ENCODE data around the gene FOXN1.

Gene FOXN1

DNA sequence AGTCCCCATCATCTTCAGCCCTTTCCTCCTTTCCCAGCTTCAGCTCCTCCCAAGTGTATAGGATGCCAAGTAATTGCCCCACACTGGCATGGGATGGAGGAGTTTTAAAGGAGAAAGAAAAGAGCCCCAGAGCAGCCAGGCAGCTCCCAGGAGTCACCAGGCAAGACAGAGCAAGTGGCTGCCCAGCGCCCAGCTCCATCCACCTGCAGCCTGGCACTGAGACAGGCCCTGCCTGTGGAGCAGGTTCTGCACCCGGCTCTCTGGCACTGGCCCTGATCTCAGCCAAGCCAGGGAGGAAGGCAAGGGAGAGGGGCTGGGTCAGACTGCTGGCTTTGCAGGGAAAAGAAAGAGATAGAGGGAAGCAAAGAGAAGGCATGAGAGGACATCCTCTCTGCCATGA, 21.7 kb downstream of the FOXN1 start:
- no peak for DNase-seq

DNA sequence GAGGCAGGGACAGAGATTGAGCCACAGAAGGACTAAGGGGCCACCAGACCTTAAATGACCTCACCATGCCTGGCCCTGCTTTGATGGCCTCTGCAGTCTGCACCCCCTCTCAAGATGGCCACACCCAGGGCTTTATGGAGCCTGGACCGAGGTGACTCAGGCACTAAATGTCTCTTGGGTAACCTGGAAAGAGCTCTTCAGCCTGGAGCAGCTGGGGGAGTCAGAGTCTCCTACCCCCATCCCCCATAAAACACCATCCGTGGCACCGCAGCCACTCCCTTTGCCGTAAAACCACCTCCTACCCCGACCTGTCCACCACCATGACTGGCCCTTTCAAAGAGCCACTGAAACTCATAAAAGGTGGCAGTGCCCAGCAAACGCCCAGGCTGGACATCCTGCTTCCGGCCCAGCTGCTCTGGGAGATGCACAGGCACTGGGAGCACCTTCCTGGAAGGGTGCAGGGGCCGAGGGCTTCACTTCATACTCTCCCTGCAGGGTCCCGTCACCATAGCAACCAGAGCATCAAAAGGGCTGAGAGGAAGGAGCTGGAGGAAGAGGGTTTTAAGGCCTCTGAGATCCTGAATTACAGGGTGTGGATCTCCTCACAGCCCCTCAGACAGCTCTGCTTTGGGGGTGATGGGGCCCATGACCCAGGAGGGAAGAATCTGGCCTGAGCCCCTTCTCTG, 22.3 kb downstream of the FOXN1 start:
- no peak for DNase-seq

DNA sequence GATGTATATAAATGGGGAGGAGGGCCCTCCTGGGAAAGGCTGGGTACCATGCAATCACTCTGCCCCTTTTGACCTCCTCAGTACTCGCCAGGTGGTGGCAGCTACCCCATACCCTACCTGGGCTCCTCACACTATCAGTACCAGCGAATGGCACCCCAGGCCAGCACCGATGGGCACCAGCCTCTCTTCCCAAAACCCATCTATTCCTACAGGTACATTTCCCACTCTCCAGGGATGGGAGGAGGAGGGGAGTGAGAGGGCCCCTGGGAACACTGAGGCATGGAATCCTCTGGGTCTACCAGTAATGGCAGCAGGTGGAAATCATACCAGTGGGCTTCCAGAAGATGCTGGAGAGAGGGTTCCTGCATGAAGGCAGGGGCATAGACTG, 22.9 kb downstream of the FOXN1 start:
- DNase-seq: no peak

DNA sequence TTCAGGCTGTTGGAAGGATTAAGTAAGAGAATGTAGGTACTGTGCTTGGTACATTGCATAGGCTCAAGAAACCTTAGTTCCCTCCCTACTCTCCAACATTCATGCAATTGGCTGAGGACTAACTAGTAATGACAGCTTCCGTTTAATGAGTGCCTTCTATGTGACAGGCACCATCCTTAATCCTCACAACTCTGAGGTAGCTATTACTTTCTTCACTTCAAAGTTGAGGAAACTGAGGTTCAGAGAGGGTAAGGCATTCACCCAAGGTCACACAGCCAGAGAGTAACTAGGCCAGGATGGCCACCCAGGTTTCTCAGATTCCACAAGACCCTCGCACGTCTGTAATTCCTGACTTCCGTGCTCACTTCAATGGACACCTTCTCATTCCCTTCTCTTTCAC, 24.1 kb downstream of the FOXN1 start:
- DNase-seq: no peak

DNA sequence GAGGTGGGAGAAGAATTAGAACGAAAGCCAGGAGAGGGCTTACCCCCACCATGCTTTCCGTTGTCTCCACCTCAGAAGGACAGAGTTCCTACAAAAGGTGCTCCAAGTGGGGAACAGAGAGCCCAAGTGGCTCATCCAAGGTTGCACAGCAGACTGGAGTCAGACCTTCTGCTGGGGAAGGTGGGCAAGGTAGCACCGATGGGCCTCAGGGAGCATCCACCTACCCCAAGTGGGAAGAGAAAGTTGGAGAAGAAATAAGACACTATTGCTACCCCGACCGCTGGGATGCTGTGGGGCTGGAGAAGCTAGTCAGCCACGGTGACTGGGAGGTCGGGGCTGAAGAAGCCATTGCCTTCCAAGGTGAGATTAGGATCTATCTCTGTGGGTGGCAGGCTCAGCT, 24.8 kb downstream of the FOXN1 start:
- DNase-seq: no peak

DNA sequence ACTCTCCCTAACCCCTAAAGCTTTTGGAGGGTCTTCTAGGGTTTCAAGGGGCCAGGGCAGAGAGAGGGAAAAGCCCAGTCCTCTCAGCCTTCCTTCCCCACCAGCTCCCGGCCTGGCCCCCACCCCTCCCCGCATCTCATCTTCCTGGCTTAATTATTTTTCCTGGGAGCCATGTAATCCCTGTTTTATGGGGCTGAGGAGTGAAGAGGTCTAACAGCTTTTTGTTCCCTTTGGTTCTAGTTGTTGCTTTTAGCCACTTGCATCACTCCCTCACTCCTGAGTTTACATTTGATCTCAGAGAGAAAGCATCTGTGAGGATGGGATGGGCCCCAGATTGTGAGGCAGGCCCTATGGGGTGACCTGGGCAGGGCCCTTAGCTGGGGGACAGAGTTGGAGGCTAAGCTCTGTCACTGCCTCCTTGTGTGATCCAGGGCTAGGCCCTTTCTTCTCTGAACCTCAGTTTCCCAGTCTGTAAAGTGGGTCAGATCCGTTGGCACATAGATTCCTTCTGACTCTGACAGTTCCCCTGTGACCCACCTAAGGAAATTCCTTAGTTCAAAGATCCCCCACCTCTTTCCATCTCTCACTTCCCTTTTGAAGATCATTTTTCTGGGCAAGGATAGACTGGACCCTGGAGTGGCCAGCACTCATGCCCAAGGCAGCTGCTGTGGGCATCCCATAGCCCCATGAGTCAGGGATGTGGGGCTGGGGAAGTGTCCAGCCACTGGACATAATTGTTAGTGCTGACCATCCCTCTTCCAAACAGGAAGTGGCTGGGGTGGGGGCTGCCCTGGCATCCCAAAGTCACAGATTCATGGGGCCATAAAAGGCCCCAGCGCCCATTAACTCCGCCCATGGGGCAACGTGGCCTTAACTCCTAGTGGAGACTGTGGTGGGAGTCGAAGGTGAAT, 26.2 kb downstream of the FOXN1 start:
- DNase-seq: no peak

DNA sequence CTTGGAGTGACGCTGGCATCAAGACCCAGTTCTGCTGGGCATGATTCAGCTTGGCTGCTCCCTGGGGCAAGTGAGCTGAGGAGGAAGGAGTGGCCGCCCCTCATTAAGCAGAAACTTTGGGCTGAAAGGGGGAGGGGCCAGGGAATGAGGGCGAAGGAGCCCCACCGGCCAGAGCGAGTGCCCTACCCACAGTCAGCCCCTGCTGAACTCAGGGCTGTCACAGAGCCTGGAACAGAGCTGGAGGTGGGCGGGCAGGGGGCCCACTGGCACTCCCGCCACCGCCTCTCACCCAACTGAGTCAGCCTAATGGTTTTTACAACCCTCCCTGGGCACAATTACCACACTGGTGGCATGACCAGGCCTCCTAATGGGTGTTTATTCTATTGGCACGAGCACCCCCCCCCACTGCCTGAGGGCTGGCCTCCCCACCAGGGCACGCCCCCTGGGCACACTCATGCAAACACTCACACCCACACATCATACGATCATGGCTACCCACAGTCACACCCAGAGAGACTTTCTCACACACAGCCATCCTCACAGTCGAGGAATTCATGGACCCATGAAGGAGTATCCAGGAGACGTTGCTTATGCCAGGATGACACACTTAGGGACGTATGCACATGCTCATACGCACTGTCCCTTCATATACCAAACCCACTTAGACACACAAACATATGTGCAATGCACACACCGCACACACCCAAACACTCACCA, 27.1 kb downstream of the FOXN1 start:
- DNase-seq: no peak

DNA sequence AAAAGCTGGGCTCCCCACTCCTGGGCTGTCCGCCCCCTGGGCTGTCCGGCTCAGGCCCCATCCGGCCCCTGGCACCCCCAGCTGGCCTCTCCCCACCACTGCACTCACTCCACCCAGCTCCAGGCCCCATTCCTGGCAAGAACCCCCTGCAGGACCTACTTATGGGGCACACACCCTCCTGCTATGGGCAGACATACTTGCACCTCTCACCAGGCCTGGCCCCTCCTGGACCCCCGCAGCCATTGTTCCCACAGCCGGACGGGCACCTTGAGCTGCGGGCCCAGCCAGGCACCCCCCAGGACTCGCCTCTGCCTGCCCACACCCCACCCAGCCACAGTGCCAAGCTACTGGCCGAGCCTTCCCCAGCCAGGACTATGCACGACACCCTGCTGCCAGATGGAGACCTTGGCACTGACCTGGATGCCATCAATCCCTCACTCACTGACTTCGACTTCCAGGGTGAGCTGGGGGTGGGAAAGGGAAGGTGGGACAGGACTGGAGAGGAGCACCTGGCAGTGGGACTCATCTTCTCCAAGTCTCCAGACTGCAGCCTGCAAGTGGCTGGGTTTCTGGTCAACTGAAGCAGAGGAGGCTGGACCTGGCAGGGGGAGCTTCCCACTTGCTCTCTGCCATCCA, 28.7 kb downstream of the FOXN1 start:
- no peak for DNase-seq

DNA sequence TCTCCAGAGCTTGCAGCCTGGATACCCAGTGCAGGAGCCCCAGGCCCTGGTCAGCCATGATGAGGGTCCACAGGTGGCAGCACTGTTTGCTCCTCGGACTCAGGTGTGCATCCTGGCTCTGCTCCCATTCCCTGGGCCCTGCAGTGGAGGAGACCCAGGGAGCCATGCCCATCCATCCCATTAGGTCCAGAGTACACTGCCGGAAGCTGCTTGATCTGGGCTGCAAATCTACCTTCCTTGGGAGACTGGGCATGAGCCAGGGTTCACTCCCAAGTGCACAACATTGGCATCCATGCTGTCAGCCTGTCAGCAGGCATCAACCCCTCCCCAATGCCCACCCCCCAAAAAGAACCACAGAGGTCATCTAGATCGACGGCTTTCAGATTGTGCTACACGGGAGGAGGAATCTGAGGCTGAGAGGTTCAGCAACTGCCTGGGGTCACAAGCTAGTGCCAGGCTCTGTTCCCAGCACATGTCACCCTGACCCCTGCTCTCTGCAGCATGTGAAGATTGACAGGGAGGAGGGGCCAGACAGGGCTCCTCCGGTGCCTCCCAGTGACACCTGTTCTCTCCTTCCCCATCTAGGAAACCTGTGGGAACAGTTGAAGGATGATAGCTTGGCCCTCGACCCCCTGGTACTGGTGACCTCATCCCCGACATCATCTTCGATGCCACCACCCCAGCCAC, 30.5 kb downstream of the FOXN1 start:
- no peak for DNase-seq

DNA sequence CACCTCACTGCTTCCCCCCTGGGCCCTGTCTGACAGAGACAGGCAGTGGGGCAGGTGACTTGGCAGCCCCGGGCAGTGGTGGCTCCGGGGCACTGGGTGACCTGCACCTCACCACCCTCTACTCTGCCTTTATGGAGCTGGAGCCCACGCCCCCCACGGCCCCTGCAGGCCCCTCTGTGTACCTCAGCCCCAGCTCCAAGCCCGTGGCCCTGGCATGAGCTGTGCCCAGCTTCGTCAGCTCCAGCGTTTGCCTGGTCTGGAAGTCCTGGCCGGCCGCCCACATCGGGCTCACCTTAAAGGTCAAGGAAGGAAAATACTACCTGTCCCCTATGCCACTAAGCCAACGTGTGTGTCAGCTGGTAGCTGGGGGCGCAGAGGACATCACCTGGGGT, 31.1 kb downstream of the FOXN1 start:
- DNase-seq: no peak

DNA sequence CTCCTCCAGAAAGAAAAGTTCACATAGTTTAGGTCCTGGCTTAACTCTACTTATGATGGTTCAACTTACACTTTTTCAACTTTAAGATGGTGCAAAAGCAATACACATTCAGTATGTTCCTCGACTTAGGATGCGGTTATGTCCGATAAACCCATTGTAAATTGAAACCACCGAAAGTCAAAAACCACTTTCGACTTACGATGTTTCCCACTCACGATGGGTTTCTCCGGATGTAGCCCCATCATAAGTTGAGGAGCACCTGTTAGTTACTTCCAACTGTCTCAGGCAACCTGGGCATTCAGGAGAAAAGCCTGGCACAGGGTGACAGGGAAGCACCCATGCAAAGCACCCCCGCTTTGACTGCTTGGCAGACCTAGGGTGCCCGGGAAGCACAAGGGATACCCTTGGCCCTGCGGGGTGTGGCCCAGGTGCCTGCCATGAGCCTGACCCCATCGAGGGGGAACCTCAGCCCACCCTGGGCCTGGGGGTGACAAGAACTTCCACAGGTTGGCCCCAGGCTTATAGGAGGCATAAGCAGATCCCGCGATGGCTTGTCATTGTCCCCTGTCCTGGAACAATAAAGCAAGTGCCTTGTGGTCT, 32.2 kb downstream of the FOXN1 start:
- DNase-seq: no peak

DNA sequence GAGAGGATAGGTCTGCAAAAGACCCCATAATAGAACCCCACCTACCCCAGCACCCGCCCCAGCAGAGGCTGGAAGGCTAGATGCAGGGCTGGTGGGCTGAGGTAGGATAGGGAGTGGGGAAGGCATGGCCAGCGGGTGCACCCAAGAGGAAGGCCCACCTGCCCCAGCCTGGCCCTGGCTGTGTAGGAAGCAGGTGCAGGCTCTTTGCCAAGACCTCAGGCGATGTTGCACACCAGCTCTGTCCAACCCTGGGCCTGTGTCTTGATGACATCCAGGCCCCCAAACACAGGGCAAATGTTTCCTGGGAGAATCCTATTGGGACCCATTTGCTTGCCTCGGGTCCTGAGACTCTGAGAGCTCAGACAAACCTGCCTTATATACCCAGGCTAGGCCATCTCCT, 34.1 kb downstream of the FOXN1 start:
- no peak for DNase-seq

DNA sequence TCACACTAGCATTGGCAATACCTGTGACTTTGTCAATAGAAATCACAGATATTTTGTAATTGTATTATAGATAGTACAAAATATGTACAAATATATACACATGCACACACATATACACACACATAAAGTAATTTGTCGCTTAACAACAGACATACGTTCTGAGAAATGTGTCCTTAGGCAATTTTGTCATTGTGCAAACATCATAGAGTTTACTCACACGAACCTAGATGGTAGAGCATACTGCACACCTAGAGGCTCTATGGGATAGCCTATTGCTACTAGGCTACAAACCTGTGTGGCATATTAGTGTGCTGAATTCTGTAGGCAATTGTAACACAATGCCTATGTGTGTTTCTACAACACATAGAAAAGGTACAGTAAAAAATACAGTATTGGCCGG, 35.3 kb downstream of the FOXN1 start:
- no peak for DNase-seq

DNA sequence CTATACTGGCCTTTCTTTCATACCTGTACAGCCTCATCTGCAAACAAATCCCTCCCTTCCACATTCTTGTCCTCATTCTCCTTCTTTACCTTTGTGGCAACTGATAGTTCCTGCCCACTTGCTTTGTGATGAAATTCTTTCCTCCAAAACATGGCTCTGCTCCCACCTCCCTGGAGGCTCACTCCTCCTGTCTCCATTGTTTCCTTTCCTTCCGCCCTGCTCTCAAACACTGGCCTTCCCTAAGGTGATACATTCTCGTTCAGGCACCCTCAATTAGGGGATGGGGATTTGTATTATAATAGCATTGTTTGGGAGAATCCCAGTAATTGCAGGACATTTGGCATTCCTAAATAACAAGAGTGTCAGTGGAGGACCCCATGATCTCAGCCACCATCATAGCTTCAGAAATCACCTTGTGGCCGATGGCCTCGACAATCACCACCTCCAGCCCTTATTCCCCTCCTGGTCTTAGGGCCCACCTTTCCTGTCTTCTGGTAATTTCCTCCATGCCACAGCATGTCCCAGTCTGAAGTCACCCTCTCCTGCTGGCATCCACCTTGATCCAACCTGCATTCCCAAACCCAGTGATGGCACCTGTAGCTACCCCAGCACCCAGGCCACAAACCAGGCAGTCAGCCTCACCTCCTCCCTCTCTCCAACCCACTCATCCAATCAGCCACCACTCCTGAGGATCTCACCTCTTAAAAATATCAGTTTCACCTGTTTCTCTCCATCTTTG, 38.4 kb downstream of the FOXN1 start:
- DNase-seq: no peak

DNA sequence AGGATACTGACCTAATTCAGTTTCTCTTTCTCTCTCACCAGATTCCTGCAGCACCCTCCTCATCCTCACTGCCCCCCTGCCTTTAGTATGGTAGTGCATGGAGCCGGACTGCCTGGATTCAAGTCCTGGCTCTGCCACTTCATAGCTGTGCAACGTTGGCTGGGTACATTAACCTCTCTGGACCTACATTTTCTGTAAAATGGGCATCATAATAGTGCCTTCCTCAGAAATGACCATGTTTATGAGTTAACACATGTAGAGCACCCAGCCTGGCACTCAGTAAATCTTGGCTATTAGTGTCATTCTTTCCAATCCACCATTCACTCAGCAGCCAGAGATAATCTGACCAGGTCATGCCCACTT, 39.0 kb downstream of the FOXN1 start:
- no peak for DNase-seq

DNA sequence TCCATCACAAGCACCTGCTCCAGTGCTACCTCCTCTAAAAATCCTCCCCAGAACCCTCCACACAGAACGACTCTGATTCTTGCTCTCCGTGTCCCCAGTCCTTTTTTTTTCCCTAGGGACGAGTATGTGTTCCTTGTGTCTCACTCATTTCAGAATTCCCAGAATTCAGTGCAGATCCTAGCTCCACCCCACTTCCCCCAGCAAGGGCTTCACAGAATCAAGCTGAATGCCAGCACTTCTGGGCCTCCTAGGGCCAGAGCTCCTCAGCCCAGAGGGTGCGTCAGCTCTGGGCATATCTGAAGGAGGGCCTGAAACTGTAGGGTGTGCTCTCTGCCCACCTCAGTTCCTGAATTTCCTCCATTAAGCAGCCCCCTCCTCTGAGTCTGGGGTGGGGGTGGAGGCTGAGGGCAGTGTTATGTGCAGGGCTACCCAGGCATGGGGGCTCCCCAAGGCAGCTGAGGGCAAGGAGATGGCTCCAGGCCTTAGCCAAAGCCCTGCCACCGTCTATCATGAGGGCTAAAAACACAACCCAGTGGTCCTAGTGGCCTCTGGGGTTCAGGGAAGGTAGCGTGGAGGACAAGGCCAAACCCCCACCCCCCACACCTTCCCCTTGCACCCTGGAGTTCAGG, 39.8 kb downstream of the FOXN1 start:
- no peak for DNase-seq

DNA sequence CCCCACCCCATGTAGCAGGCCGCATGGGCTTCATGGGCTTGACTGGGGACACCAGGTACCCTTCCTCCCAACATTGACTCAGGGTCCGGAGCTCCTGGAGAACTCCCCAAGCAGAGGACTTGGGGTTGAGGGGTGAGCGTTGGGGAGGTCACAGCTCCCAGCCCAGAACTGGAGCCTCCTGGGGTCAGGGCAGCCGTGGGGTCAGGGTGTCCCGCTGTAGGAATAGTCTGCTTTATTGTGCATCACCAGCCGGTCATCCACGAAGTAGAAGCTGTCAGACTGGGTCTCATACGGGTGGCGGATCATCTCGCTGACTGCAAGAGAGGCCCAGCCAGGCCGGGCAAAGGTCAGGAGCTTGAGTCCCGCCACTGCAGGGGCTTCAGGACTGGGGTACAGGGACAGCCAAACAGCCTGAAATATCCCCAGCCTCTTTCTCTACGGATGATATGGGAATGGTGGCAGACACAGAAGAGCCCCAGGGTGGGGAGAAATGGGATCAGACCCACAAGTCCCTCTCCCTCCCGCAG, 41.0 kb downstream of the FOXN1 start:
- no peak for DNase-seq

DNA sequence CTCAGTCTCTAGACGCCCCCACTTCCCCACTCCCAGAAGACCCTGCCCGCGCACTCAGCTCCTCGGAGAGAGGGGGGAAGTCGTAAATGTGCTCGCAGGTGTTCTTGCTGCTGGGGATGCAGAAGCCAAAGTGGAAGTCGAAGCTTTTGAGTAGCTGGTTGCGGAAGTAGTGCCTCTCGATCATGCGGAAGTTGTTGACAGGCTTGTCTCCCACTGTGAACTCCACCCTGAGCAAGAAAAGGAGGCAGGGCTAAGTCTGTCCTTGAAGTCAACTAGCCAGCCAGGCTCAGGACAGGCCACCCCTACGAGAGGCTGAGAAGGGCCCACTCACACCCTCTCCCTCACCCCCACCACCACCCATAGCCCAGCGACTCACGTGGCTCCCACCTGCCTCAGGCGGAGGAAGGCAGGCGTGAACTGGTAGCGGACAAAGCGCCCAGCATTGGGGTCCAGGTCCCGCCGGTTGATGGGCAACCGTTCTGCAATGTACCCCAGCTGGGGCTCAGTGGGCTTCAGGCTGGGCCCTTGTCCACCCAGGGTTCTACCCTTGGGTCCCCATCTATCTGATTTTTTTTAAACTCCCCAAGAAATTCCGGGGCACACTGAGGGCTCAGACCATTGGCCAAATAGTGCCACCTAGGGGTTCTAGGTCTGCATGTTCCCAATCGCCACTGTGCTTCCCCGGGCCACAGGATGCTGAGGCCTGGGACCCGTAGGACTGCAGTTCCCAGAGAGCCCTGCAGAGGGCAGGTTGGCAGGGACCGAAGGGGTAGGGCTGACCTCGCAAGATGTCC, 41.7 kb downstream of the FOXN1 start:
- DNase-seq: peak; percentile 27

DNA sequence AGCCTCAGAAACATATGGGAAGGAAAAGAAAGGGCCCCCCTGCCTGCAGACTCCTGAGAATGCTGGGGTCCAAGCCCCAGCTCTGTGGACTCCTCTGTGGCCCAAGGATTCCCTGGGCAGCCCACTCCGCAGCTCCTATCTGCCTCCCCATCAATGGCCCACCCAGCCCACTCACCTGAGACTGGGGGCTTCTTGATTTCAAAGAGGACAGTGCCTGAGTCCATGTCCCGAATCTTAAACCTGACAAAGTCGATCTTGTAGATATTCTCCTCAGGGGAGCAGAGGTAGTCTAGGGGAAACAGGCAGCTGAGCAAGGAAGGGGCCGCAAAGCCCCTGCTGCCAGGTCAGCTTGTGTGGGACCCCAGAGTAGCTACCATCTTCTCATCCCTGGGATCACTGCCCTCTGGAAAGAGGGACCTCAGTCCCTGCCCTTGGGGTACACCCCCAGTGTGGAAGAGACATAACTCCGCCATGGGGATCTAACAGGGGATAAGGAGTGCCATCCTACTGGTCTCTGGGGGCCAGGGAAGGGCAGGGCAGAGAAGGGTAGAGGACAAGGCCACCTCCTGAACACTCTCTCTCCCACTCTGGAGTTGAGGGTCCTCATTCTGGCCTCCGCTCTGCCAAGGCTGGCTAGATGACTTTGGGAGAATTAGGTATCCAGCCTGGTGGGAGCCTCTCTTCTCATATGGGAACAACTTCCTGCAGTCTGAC, 42.4 kb downstream of the FOXN1 start:
- DNase-seq: no peak

Data from KG1 (cell line).